Smooth muscle cell (in vitro differentiated cells): ENCODE measurements around the gene SLC66A3. TPM values are rescaled to one million over a fixed set of nuclear protein-coding genes. Genes with fewer than 3 reads are reported as not detected.

Source experiments
- DNase-seq: peaks from one replicate; lab custom pipeline; 2025; ENCODE audit not compliant: unreplicated experiment; lab: John Stamatoyannopoulos, UW
- H2AFZ ChIP-seq: fragments of 200-600 bp; sonication (generic); 2 replicates; pipeline ENCODE4 v1.6.0; 2016; ENCODE audit warnings: antibody characterized with exemption, low read depth, mild to moderate bottlenecking
- H3F3A ChIP-seq: fragments of 200-600 bp; sonication (generic); 2 replicates; pipeline ENCODE4 v1.6.0; 2017; ENCODE audit warnings: antibody characterized with exemption, low read depth
- H3K27ac ChIP-seq: fragments of 200-600 bp; sonication (generic); 2 replicates; pipeline ENCODE4 v1.5.1; 2016; ENCODE audit warnings: low read depth, mild to moderate bottlenecking
- H3K27me3 ChIP-seq: fragments of 200-600 bp; sonication (generic); 2 replicates; pipeline ENCODE4 v1.6.1; 2016; ENCODE audit warnings: low read depth, mild to moderate bottlenecking
- H3K36me3 ChIP-seq: fragments of 200-600 bp; sonication (generic); 2 replicates; pipeline ENCODE4 v1.5.1; 2016; ENCODE audit warnings: low read depth
- H3K4me1 ChIP-seq: fragments of 200-600 bp; sonication (generic); 2 replicates; pipeline ENCODE4 v1.5.1; 2016; ENCODE audit warnings: low read depth
- H3K4me2 ChIP-seq: fragments of 200-600 bp; sonication (generic); 2 replicates; pipeline ENCODE4 v1.6.0; 2016; ENCODE audit warnings: mild to moderate bottlenecking
- H3K4me3 ChIP-seq: fragments of 200-600 bp; sonication (generic); 2 replicates; pipeline ENCODE4 v1.5.1; 2016; ENCODE audit warnings: mild to moderate bottlenecking
- H3K79me2 ChIP-seq: fragments of 200-600 bp; sonication (generic); 2 replicates; pipeline ENCODE4 v1.6.0; 2016; ENCODE audit warnings: low read depth, mild to moderate bottlenecking
- H3K9ac ChIP-seq: fragments of 200-600 bp; sonication (generic); 2 replicates; pipeline ENCODE4 v1.6.0; 2016; ENCODE audit warnings: low read depth
- H3K9me3 ChIP-seq: fragments of 200-600 bp; sonication (generic); replicated peaks from 2 replicates; pipeline ENCODE4 v1.5.1; 2016; ENCODE audit warnings: low read depth
- H4K20me1 ChIP-seq: fragments of 200-600 bp; sonication (generic); 2 replicates; pipeline ENCODE4 v1.6.0; 2016; ENCODE audit warnings: low read depth
- WGBS: methylation state at CpG from one replicate; pipeline ENCODE4 v1.1.7; 2016; ENCODE audit warnings: low lambda C conversion rate; 5-methylcytosine and 5-hydroxymethylcytosine counted together
- polyA plus RNA-seq: library from polyadenylated mRNA; unstranded; fragments of >200 nt; fragmentation: Nextera tagmentation; extraction: Ambion mirVana; gene quantifications from 2 replicates; pipeline ENCODE4 v1.2.1, GENCODE V29; 2016
- total RNA-seq: library from RNA; depleted of rRNA; stranded (reverse); fragments of >200 nt; gene quantifications from 2 replicates; pipeline ENCODE4 v1.2.3, GENCODE V29; 2014
- TF ChIP-seq, protein P1 (sequence below): fragments of 200-600 bp; sonication (generic); IDR thresholded peaks from 2 replicates; pipeline ENCODE4 v1.5.1; 2017; ENCODE audit warnings: borderline replicate concordance, mild to moderate bottlenecking, antibody characterized with exemption; ENCODE audit not compliant: insufficient read depth, poor library complexity, severe bottlenecking

The SLC66A3 gene
- total and polyA plus RNA-seq, 2 experiments from 2014 or later = 33.5 to 37.2 TPM

GRCh38 chr2:11144738-11145079 is 10.6 kb upstream of the SLC66A3 start:
- no peak for DNase-seq

DNA sequence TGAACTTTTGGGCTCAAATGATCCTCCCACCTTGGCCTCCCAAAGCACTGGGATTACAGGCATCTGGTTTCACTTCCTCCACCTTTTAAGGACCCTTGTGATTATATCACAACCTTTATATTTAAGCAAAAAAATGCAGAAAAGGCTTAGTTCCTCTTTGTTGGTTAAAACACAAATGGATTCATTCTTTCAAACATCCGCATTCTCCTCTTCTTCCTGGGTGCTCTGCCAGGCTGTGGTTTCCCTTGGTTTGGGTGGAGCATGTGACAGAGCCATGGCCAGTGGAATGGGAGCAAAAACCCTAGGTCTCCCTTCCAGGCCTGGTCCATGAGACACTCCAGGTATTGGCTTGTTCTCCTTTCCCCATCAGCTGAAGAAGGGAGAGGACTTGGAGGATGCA is 9.9 kb upstream of the SLC66A3 start:
- no peaks in the 10 kb centered on the region for H3K79me2 ChIP-seq
- no peak overlapping the region for H3K27ac ChIP-seq
- no peaks in the 10 kb centered on the region for H3F3A ChIP-seq
- no peak overlapping the region for H3K4me2 ChIP-seq
- no peak overlapping the region for H2AFZ ChIP-seq
- H3K4me3 ChIP-seq = no peak overlapping the region
- H3K36me3 ChIP-seq = no peaks in the 10 kb centered on the region
- H3K27me3 ChIP-seq = peaks cover 4% of the 10 kb centered on the region
- no peaks in the 10 kb centered on the region for H3K9me3 ChIP-seq
- H3K4me1 ChIP-seq = no peaks in the 10 kb centered on the region
- 100% methylated on average over 1 of the region's 1 CpG for WGBS
- DNase-seq = no peak
- no peak overlapping the region for H3K9ac ChIP-seq
- TF ChIP-seq, protein P1, sequence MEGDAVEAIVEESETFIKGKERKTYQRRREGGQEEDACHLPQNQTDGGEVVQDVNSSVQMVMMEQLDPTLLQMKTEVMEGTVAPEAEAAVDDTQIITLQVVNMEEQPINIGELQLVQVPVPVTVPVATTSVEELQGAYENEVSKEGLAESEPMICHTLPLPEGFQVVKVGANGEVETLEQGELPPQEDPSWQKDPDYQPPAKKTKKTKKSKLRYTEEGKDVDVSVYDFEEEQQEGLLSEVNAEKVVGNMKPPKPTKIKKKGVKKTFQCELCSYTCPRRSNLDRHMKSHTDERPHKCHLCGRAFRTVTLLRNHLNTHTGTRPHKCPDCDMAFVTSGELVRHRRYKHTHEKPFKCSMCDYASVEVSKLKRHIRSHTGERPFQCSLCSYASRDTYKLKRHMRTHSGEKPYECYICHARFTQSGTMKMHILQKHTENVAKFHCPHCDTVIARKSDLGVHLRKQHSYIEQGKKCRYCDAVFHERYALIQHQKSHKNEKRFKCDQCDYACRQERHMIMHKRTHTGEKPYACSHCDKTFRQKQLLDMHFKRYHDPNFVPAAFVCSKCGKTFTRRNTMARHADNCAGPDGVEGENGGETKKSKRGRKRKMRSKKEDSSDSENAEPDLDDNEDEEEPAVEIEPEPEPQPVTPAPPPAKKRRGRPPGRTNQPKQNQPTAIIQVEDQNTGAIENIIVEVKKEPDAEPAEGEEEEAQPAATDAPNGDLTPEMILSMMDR = no peak
- no peaks in the 10 kb centered on the region for H4K20me1 ChIP-seq

More at GRCh38 chr2:11144738-11145079, 10.6 kb upstream of the SLC66A3 start:
- no peaks in the 10 kb centered on the region for H4K20me1 ChIP-seq
- H3K4me1 ChIP-seq = no peaks in the 10 kb centered on the region
- no peak overlapping the region for H2AFZ ChIP-seq
- 88% methylated on average over 6 of the region's 6 CpGs for WGBS
- no peaks in the 10 kb centered on the region for H3K79me2 ChIP-seq
- no peaks in the 10 kb centered on the region for H3K9me3 ChIP-seq
- no peak overlapping the region for H3K27ac ChIP-seq
- TF ChIP-seq, protein P1 = no peak
- no peak overlapping the region for H3K4me2 ChIP-seq
- H3K9ac ChIP-seq = no peak overlapping the region
- H3K27me3 ChIP-seq = peaks cover 4% of the 10 kb centered on the region
- no peaks in the 10 kb centered on the region for H3K36me3 ChIP-seq
- H3F3A ChIP-seq = no peaks in the 10 kb centered on the region
- H3K4me3 ChIP-seq = no peak overlapping the region

- DNase-seq = no peak
- Histone ChIP-seq H2AFZ (no peak overlapping the region), H3K27me3 (peaks cover 4% of the 10 kb centered on the region), H3K36me3 (no peaks in the 10 kb centered on the region), H3K79me2 (no peaks in the 10 kb centered on the region), H3K9me3 (no peaks in the 10 kb centered on the region), H3K4me1 (no peaks in the 10 kb centered on the region), H3K9ac (no peak overlapping the region), H3K4me2 (no peak overlapping the region), H3F3A (no peaks in the 10 kb centered on the region), H3K27ac (no peak overlapping the region), H3K4me3 (no peak overlapping the region), H4K20me1 (no peaks in the 10 kb centered on the region)
- TF ChIP-seq, protein P1 = no peak
- WGBS = 98% methylated on average over 3 of the region's 3 CpGs
Measured at GRCh38 chr2:11146076-11146475, 9.2 kb upstream of the SLC66A3 start.

GRCh38 chr2:11147263-11147662 is 8.0 kb upstream of the SLC66A3 start:
- no peaks in the 10 kb centered on the region for H3K9me3 ChIP-seq
- TF ChIP-seq, protein P1 = no peak
- no peaks in the 10 kb centered on the region for H3K4me1 ChIP-seq
- H3K4me3 ChIP-seq = no peak overlapping the region
- H4K20me1 ChIP-seq = no peaks in the 10 kb centered on the region
- peaks cover 4% of the 10 kb centered on the region for H3K27me3 ChIP-seq
- no peak for DNase-seq
- no peaks in the 10 kb centered on the region for H3F3A ChIP-seq
- WGBS = 82% methylated on average over 3 of the region's 3 CpGs
- H3K27ac ChIP-seq = no peak overlapping the region
- no peak overlapping the region for H3K9ac ChIP-seq
- H3K36me3 ChIP-seq = no peaks in the 10 kb centered on the region
- H2AFZ ChIP-seq = no peak overlapping the region
- H3K4me2 ChIP-seq = no peak overlapping the region
- no peaks in the 10 kb centered on the region for H3K79me2 ChIP-seq
